ENCODE measurements around the gene SAP130. TPM values are rescaled to one million over a fixed set of nuclear protein-coding genes. Genes with fewer than 3 reads are reported as not detected.

SAP130 gene
- total RNA-seq: 2.4 and 3.4 TPM in 2 replicates

GRCh38 chr2:128027801-128028667, at the start of gene SAP130:
SAP130 (minus strand) TSS chr2:128028059; CDS start chr2:128026292, 1,767 bp downstream.
- DNase-seq (ENCODE audit: low read depth in 2 of 2): peak; percentile 96 to 97

- DNase-seq (ENCODE audit: low read depth in 2 of 2): no peak
Observed at GRCh38 chr2:128076461-128077106, 48.7 kb upstream of the SAP130 start.

DNA sequence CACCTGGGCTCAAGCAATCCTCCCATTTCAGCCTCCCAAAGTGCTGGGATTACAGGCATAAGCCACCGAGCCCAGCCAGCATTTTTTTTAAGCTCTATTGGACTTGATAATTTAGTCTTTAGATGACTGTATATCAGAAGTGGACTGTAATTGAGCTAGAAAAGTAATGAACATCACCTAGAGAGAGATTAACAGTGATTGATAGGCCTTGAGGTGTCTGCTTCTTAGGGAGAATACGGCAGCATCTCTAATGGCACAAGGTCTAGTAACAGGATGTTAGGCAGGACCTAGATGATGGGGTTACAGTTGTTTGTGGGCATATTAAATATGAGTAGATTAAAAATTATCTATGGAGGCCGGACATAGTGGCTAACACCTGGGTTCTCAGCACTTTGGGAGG, 45.4 kb upstream of the SAP130 start:
- no peak for DNase-seq (ENCODE audit: low read depth in 2 of 2)

GRCh38 chr2:128069769-128070168, 41.9 kb upstream of the SAP130 start:
- peak in 1 of 2 donors; percentile 18 for DNase-seq (ENCODE audit: low read depth in 2 of 2)

DNA sequence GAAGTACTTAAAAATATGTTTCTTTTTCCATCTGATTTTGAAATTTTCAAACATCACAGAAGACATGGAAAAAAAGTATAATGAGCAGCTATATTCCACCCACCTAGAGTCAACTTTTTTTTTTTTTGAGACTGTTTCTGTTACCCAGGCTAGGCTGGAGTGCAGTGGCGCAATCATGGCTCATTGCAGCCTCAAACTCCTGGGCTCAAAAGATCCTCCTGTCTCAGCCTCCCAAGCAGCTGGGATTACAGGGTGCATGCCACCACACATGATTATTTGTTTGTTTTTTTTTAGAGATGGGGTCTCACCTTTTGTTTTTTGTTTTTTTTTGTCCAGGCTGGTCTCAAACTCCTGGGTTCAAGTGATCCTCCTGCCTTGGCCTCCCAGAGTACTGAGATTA, 36.5 kb upstream of the SAP130 start:
- no peak for DNase-seq (ENCODE audit: low read depth in 2 of 2)

DNA sequence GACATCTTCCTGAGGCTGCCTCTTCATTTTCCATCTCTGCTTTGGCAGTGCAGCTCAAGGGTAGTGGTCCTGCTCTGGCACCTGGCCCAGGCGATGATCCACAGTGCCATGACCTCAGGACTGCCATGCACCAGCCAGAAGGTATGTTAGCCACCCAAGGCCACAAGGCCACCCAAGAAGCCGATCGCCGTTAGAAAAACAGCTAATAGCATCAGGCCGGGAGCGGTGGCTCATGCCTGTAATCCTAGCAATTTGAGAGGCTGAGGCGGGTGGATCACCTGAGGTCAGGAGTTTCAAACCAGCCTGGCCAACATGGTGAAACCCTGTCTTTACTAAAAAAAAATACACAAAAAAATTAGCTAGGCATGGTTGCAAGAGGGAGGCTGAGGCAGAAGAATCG, 34.7 kb upstream of the SAP130 start:
- DNase-seq (ENCODE audit: low read depth in 2 of 2): no peak

DNA sequence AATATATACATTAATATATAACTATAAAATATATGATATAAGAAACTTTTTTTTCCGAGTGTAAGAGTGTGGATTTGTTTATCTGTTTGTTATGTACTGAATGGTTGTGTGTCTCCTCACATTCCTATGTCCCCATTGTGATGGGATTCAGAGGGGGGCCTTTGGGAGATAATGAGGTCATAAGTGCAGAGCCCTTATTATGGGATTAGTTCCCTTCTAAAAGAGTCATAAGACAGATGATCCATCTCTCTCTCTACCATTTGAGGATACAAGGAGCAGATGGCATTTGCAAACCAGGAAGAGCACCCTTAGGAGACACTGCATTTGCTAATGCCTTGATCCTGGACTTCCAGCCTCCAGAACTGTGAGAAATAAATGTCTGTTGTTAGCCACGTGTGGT, 30.3 kb upstream of the SAP130 start:
- DNase-seq (ENCODE audit: low read depth in 2 of 2): no peak

GRCh38 chr2:128057334-128057733, 29.5 kb upstream of the SAP130 start:
- DNase-seq (ENCODE audit: low read depth in 2 of 2): no peak

DNA sequence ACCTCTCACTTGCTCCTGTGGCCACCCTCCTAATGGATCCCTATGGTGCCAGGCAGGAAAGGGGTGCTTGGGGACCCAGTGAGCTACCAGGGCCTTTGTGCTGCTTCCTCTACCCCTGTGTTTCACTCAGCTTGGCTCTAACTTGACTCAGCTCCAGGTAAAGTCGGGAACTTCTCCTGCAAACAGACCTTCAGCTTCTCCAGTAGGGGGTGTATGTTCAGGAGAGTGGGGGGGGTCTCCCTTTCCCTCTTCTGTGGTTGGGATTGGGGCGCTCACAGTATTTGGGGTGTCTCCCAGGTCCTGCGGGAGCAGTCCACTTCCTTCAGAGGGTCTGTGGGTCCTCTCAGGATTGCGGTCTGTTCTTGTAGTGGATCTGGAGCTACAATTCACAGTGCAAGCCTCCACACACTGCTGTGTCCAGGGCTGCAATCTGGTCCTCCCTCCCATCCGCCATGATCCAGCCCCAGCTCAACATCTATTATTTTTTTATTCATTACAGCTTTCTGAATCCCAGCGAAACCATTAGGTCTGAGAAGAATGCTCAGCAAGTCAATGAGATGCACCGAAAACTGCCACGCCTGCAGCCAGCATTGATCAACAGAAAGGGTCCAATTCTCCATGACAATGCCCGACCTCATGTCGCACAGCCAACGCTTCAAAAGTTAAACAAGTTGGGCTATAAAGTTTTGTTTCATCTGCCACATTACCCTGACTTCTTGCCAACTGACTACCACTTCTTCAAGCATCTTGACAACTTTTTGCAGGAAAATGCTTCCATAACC, 26.4 kb upstream of the SAP130 start:
- DNase-seq (ENCODE audit: low read depth in 2 of 2): no peak

DNA sequence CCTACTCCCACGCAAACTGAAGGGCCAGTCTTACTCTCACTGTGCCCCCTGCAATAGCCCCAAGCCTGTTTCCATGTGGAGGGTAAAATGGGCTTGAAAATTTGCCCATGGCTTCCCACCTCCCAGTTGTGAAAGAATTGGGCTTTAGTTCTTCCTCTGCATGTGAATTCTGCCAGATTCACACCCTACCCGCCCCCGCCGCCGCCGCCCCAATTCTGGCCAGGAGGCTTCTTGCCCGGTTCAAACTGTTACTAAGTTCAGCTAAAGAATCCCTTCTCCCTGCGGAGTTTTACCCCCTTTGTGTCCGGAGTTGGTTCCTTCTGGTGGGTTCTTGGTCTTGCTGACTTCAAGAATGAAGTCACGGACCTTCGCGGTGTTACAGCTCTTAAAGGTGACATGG, 25.5 kb upstream of the SAP130 start:
- DNase-seq (ENCODE audit: low read depth in 2 of 2): no peak

GRCh38 chr2:128043041-128043440, 15.2 kb upstream of the SAP130 start:
- no peak for DNase-seq (ENCODE audit: low read depth in 2 of 2)

GRCh38 chr2:128041561-128041960, 13.7 kb upstream of the SAP130 start:
- DNase-seq (ENCODE audit: low read depth in 2 of 2): no peak

DNA sequence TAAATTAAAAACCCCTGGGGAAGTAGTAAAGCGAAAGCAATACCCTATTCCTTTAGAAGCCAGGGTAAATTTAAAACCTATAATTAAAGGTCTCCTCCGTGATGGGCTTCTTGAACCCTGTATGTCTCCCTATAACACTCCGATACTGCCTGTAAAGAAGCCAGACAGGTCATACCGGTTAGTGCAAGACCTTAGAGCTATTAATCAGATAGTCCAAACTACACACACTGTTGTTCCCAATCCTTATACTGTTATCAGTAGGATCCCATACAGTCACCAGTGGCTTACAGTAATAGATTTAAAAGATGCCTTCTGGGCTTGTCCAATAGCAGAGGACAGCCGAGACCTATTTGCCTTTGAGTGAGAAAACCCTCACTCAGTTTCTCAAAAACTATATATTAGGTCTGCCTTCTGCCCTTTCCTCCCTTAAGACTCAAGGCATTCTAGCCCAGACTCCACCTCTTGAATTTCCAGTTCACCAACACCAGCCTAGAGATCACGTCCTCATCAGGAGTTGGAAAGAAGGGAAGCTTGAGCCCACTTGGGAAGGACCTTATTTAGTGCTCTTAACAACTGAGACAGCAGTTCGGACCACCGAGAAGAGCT, 12.4 kb upstream of the SAP130 start:
- no peak for DNase-seq (ENCODE audit: low read depth in 2 of 2)

GRCh38 chr2:128039535-128039934, 11.7 kb upstream of the SAP130 start:
- no peak for DNase-seq (ENCODE audit: low read depth in 2 of 2)

GRCh38 chr2:128038411-128038810, 10.6 kb upstream of the SAP130 start:
- DNase-seq (ENCODE audit: low read depth in 2 of 2): no peak

GRCh38 chr2:128037649-128038048, 9.8 kb upstream of the SAP130 start:
- DNase-seq (ENCODE audit: low read depth in 2 of 2): no peak

DNA sequence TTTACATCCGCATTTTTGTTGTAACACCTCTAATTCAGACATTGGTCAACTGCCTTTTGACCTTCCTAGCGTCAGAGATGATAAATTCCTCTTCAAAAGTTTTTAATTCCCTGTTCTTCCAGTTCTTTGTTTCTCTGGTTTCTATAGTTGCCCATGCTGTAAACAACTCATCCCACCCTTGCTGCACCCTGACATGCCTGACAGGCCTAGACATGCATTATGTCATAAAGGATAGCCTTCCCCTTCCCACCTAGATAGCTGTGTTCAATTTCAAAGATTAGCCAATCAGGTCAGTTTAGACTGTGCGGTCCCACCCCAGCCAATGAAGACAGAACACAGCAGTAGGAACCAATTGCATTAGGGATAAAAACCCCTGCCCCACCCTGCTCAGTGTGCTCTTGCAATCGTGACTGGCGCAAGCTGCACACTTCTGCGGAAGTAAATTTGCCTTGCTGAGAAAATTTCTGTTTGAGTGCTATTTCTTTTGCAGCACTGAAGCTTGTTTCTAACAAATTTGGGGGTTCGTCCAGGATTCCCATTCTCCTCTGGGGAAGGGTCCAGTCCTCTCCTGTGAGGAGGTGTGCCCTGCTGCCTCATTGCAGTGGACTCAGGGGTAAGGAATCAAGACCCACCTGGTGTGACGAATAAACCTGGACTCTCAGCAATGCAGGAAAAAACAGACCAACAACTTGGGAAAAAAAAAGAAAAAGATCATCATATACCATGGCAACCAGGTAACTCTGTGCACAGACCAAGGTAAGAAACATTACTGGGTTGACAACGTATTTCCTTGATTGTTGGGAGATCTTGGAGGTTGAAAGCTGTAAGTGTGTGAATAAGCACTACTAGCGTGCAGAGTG, 9.1 kb upstream of the SAP130 start:
- DNase-seq (ENCODE audit: low read depth in 2 of 2): no peak

DNA sequence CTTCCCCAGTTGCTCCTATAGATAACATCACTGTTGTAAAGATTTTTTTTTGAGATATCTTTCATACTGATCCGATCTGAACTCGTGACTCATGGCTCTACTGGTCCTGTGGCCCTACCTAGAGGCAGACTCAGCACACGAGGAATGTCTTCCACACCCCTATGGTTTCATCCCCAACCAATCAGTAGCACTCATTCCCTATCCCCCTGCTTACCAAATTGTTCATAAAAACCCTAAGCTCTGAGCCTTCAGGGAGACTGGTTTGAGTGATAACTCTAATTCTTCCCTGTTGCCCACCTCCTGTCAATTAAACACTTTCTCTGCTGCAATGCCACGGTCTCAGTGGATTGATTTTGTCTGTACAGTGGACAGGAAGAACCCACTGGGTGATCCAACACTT, 4.2 kb upstream of the SAP130 start:
- DNase-seq (ENCODE audit: low read depth in 2 of 2): no peak

- DNase-seq (ENCODE audit: low read depth in 2 of 2): no peak
Observed at GRCh38 chr2:128028668-128029054, 802 bp upstream of the SAP130 start.

- DNase-seq (ENCODE audit: low read depth in 2 of 2): peak; percentile 99
Observed at GRCh38 chr2:128027278-128027800, 520 bp downstream of the SAP130 start.

All from lung microvascular endothelial cell (primary cell).